ENCODE results near the gene POLR1D. TPM values are rescaled to one million over a fixed set of nuclear protein-coding genes. Genes with fewer than 3 reads are reported as not detected.

POLR1D gene
- total and polyA plus RNA-seq, 2 experiments from 2014 or later: 177 to 197 TPM

- TF ChIP-seq REST (IDR thresholded peaks at IDR 0.05; ENCODE audit: unreplicated experiment) (no peak), ZNF462 (CRISPR knock-in tag; IDR thresholded peaks at IDR 0.05) (no peak), CREB1 (CRISPR knock-in tag; IDR thresholded peaks at IDR 0.05; ENCODE audit: low read depth) (no peak), ZNF331 (CRISPR knock-in tag; IDR thresholded peaks at IDR 0.05; ENCODE audit: low read depth) (no peak), POLR2AphosphoS5 (IDR thresholded peaks at IDR 0.05; ENCODE audit: low read depth) (no peak)
These were observed 49.2 kb downstream of the POLR1D start (continued) for GRCh38 chr13:27670861-27671260.

- Histone ChIP-seq H3K4me3 (no peak overlapping the region), H3K36me3 (ENCODE audit: insufficient read depth) (no peaks in the 10 kb centered on the region), H3K27ac (ENCODE audit: low read depth) (no peak overlapping the region), H2AFZ (no peak overlapping the region), H3F3A (replicated peaks; ENCODE audit: low read depth) (no peaks in the 10 kb centered on the region), H4K20me1 (replicated peaks; ENCODE audit: insufficient read depth) (no peaks in the 10 kb centered on the region), H3K27me3 (ENCODE audit: insufficient read depth) (no peaks in the 10 kb centered on the region), H3K9me2 (ENCODE audit: insufficient read depth) (no peaks in the 10 kb centered on the region), H3K4me1 (ENCODE audit: insufficient read depth) (0 out of 2 replicates have a peak, but pooled peaks cover 4% of the 10 kb centered on the region), H3K4me2 (no peak overlapping the region), H3K79me2 (replicated peaks; ENCODE audit: insufficient read depth) (no peaks in the 10 kb centered on the region)
- no peak for ATAC-seq
- Mint-ChIP-seq H3K4me1 (0 out of 3 replicates have a peak, but pooled peaks cover 2% of the 10 kb centered on the region), H3K36me3 (ENCODE audit: low read depth) (0 out of 3 replicates have a peak, but pooled peaks cover under 1% of the 10 kb centered on the region), H3K27me3 (ENCODE audit: insufficient read depth, low read depth, poor library complexity) (peaks cover 7% of the 10 kb centered on the region), H3K9me3 (no peaks in the 10 kb centered on the region; the same call in 2 of the 3 replicates), H3K4me3 (no peak overlapping the region), H3K27ac (no peak overlapping the region)
- no peak for DNase-seq (ENCODE audit: low spot score)
- TF ChIP-seq STAT1 (IDR thresholded peaks at IDR 0.05; ENCODE audit: unreplicated experiment): no peak
- no peak for TF ChIP-seq EZH2 (IDR thresholded peaks at IDR 0.05; ENCODE audit: low read depth, unreplicated experiment)
- no peak for TF ChIP-seq EZH2phosphoT487 (IDR thresholded peaks at IDR 0.05; ENCODE audit: unreplicated experiment)
- no peak for TF ChIP-seq NANOG (IDR thresholded peaks at IDR 0.05; ENCODE audit: borderline replicate concordance)
- no peak for TF ChIP-seq ZNF114 (CRISPR knock-in tag; IDR thresholded peaks at IDR 0.05)
- TF ChIP-seq ETS1 (IDR thresholded peaks at IDR 0.05): no peak
- no peak for TF ChIP-seq ZNF331 (CRISPR knock-in tag; IDR thresholded peaks at IDR 0.05; ENCODE audit: low read depth)
- no peak for TF ChIP-seq REST (IDR thresholded peaks at IDR 0.05; ENCODE audit: unreplicated experiment)
These were observed 50.3 kb downstream of the POLR1D start for GRCh38 chr13:27672025-27672424.

Measured in GM23338 (cell line).